AG08395 (cell line): ENCODE data around the gene USP30.
A peak's percentile ranks its signal among the peaks of the same experiment; 100 is the strongest.

Experiments
- DNase-seq: peaks from one replicate; pipeline ENCODE4 v3.0.0; 2012; ENCODE audit warnings: mixed read lengths, low spot score

Gene USP30

DNA sequence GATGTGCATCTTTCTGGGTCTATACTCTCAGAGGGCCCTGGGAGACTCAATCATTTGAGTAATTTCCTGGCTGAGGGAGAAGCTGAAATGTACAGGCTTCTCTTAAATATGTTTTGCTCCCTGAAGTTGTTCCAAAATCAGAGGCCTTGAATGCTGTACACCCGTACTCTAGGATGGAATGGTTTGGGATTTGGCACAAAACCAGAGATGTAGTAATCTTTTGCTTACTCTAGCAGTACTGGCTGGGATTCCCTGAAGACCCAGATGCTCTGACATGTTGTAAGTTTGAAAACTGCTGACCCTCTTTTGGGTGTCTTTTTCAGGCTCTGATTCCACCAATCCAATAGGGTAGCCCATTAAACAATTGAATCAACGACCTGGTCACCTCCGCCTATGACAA, 74.4 kb downstream of the USP30 start:
- peak; percentile 10 for DNase-seq

DNA sequence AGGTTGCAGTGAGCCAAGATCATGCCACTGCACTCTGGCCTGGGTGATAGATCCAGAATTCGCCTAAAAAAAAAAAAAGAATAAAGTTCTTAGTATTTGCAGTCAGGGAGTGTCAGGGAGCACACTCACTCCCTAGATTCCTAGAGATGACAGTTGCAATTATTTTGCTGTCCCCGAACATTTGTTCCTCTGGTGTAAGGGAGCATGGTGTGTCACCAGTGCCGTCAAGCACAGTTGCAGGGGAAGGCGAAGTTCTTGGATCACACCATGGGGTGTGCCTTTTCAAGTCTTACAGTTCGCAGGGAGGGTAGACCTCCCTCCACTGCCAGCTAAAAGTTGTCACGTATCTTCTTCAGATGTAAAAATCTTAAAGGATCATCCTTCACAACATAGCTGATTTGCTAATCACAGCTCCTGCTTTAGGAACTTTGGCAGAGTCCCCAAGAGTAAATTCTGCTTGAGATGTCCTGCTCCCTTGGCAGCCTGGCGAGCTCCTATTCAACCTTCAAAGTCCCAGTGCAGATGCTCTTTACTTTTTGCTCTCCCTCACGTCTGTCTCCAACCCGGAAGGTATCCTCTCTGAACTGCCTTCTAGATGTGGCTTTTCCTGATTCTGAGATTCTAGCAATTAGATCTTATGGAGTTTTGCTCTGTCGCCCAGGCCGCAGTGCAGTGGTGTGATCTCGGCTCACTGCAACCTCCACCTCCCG, 75.3 kb downstream of the USP30 start:
- DNase-seq = no peak

DNA sequence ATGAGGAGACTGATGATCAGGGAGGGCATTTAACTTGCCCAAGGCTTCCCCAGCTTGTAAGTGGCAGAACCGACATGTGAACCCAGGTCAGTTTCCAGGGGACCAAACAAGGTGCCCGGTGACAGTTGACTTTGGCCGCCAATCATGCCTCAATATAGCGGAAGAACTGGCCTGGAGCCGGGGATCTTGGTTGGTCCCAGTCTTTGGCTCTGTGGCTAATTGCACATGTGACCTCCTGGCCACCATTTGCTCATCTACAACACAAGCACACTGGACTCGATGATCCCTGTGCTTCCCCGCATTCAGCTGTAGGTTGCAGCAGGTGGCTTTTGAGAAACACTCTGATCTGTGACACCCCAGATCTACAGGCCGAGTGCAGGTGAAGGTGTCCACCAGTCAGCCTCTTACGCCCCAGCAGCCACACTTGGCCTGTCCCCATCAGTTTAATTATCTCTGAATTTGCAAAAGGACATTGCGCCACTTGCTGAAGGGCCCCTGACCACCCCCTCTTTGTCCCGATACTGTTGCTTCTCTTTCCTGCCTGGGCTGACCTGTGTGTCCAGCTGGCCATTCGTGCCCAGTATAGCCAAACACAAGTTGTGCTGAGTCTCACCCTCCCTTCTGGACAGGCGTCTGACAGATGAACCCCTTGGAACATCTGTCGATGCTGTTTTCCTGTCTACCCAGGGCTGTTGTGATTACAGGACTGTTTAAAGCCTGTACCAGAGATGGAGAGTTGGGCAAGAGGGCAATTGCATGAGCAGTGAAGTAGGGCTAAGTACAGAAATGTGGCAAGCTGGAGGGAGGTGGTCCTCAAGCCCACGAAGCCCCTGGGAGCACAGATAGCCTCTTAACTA, 78.1 kb downstream of the USP30 start:
- peak; percentile 10 for DNase-seq

DNA sequence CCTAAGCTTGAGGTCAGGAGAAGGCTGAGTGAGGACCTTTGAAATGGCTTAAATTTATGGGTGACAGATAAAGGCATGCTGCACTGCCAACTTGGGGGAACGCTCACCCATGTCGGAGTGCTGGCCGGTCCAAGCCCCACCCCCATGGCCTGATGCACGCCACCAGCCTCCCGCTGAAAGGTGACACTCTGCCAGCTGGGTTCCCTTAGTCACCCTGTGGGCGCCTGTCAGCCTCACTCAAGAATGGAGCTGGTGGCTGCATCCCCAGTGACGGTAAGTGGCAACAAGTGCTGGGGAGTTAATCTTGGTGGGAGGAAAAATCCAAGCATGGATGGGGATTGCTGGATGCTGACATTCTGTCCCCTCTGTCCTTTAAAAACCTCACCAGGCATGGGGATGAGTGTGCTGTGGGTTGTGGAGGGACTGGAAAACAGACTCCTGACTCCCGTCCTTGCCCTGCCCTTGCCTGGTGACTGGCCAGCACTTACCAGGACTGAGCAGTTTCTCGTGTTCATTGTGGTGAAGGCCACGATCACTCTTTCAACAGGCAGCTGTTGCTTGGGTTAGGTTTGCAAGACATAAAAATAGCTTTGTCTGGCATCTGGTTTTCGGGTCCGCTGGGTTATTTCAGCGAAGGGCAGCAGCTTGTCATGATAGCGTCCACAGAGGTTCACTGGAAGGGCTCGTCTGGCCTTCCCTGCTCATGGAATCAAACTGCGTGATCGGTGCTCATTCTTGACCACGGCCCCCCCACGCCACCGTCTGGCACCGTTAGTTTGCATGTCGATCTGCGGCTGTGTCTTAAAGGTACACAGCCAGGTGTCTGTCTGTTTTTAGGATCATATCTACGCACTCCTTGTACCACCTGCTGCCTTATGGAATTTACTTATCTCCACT, 79.0 kb downstream of the USP30 start:
- DNase-seq = peak; percentile 65

DNA sequence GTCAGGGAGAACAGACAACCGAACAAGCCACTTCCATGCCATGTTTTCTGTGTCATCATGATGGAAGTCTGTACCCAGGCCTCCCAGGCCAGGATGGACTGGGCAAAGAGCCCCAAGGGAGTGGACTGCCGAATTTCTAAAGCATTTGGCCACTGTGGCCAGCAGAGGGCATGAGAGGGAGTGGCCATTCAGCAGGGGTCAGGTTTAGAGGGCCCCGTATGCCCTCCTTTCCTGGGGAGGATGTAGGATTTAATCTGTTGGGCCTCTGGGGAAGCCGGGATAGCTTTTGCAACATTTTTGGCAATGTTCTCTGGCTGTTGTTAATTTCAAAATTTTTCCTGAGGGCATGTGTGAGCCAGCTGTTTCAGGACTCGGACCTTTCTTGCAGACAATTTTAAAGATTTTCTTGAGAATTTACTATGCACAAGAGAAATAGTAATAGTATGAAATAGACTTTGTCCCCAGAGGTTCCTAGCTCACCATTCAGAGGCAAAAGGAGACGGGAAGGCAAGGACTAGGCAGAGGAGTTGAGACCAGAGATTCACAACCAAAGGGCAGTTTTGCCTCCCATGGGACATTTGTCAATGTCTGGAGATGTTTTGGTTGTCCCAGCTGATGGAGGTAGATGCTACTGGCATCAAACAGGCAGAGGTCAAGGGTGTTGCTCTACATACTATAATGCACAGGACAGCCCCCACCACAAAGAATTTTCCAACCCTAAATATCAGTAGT, 82.0 kb downstream of the USP30 start:
- DNase-seq = peak; percentile 83

DNA sequence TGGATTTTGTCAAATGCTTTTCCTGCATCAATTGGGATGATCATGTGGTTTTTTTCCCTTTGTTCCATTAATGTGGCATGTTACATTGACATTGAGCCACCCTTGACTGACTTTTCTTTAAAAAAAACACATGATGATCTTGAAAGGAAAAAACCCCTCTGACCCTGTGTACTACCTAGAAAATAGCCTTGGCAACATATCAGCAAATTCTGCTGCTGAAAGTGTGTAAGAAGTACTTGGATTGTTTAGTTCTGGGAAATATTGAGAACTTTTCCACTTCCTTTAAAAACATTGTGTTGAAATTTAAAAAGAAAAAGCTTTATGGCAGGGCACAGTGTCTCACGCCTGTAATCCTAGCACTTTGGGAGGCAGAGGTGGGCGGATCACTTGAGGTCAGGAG, 84.7 kb downstream of the USP30 start:
- no peak for DNase-seq
